OCI-LY1 (cell line): ENCODE results near the gene CHST15.
A peak's percentile ranks its signal among the peaks of the same experiment; 100 is the strongest.

ENCODE experiments used
- H2AFZ ChIP-seq: fragments of 200-600 bp; sonication (generic), shearing (Covaris generic); 2 replicates; pipeline ENCODE4 v1.6.0; 2014; ENCODE audit warnings: antibody characterized with exemption, mild to moderate bottlenecking, low read length
- H3F3A ChIP-seq: fragments of 200-600 bp; sonication (generic), shearing (Covaris generic); 2 replicates; pipeline ENCODE4 v1.6.0; 2014; ENCODE audit warnings: mild to moderate bottlenecking, antibody characterized with exemption, low read length, moderate library complexity; ENCODE audit not compliant: insufficient read depth
- H3K27ac ChIP-seq: fragments of 200-600 bp; sonication (generic); 2 replicates; pipeline ENCODE4 v1.5.1; 2014; ENCODE audit warnings: low read length, mixed run types, mild to moderate bottlenecking, low read depth; ENCODE audit not compliant: poor library complexity, severe bottlenecking
- H3K27me3 ChIP-seq: fragments of 200-600 bp; sonication (generic); 2 replicates; pipeline ENCODE4 v1.6.0; 2014; ENCODE audit warnings: antibody characterized with exemption, mild to moderate bottlenecking, low read length, moderate library complexity; ENCODE audit not compliant: insufficient read depth
- H3K36me3 ChIP-seq: fragments of 200-600 bp; sonication (generic); 2 replicates; pipeline ENCODE4 v1.6.1; 2014; ENCODE audit warnings: mild to moderate bottlenecking, antibody characterized with exemption, low read length, moderate library complexity, mixed read lengths; ENCODE audit not compliant: insufficient read depth
- H3K4me1 ChIP-seq: fragments of 200-600 bp; sonication (generic); 2 replicates; pipeline ENCODE4 v1.5.1; 2014; ENCODE audit warnings: mild to moderate bottlenecking, low read length, moderate library complexity; ENCODE audit not compliant: insufficient read depth, severe bottlenecking
- H3K4me2 ChIP-seq: fragments of 200-600 bp; sonication (generic), shearing (Covaris generic); 2 replicates; pipeline ENCODE4 v1.6.1; 2014; ENCODE audit warnings: low read length
- H3K4me3 ChIP-seq: fragments of 200-600 bp; sonication (generic); 2 replicates; pipeline ENCODE4 v1.5.1; 2014; ENCODE audit warnings: low read length, low read depth, mild to moderate bottlenecking, mixed read lengths; ENCODE audit not compliant: poor library complexity, severe bottlenecking
- H3K79me2 ChIP-seq: fragments of 200-600 bp; shearing (Covaris generic); 2 replicates; pipeline ENCODE4 v1.6.1; 2016; ENCODE audit warnings: mixed run types, low read length, mixed read lengths; ENCODE audit not compliant: insufficient read depth
- H3K9ac ChIP-seq: fragments of 200-600 bp; sonication (generic), shearing (Covaris generic); 2 replicates; pipeline ENCODE4 v1.6.1; 2014; ENCODE audit warnings: mild to moderate bottlenecking, low read length, mixed read lengths
- H3K9me2 ChIP-seq: fragments of 200-600 bp; sonication (generic), shearing (Covaris generic); 2 replicates; pipeline ENCODE4 v1.6.1; 2014; ENCODE audit warnings: low read depth, mild to moderate bottlenecking, low read length, mixed read lengths
- H3K9me3 ChIP-seq: fragments of 200-600 bp; shearing (Covaris generic); 2 replicates; pipeline ENCODE4 v1.6.1; 2014; ENCODE audit warnings: low read length, mixed read lengths
- H4K20me1 ChIP-seq: fragments of 200-600 bp; sonication (generic), shearing (Covaris generic); 2 replicates; pipeline ENCODE4 v1.6.0; 2016; ENCODE audit warnings: mild to moderate bottlenecking, low read length; ENCODE audit not compliant: insufficient read depth
- EZH2 ChIP-seq: fragments of 200-600 bp; sonication (generic), shearing (Covaris generic); IDR thresholded peaks from 2 replicates; pipeline ENCODE4 v1.8.0; 2017; ENCODE audit warnings: borderline replicate concordance, mixed run types, mild to moderate bottlenecking, antibody characterized with exemption, low read length, moderate library complexity, mixed read lengths
- TF ChIP-seq, protein P1 (sequence below): fragments of 200-600 bp; sonication (generic), shearing (Covaris generic); IDR thresholded peaks from 2 replicates; pipeline ENCODE4 v1.5.1; 2017; ENCODE audit warnings: mild to moderate bottlenecking, antibody characterized with exemption, low read length, moderate library complexity, mixed read lengths

Gene CHST15

DNA sequence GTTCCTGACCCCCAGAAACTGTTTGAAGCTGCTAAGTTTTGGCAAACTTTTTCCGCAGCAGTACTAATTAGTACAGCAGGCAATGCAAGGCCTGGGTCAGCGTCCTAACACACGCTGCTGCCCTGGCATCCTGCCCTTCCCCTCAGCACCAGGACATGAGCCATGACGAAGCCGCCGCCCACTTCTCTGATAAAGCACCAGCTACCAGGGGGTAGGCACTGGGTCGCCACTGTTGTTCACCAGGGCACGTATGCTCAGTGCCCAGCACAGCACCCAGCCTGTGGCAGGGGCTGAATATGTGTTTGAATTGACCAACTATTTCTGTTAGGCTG is 59.5 kb downstream of the CHST15 start:
- no peaks in the 10 kb centered on the region for H3K79me2 ChIP-seq
- H2AFZ ChIP-seq, result no peak overlapping the region
- H3K4me3 ChIP-seq, result no peak overlapping the region
- no peaks in the 10 kb centered on the region for H3F3A ChIP-seq
- peaks cover 44% of the 10 kb centered on the region for H3K4me1 ChIP-seq
- H3K9ac ChIP-seq, result no peak overlapping the region; the same call in 1 of the 2 replicates
- H3K9me3 ChIP-seq, result no peaks in the 10 kb centered on the region
- peak overlapping the region; percentile 96 for H3K27ac ChIP-seq
- peak overlapping the region; percentile 9; the same call in 1 of the 2 replicates for H3K4me2 ChIP-seq
- H3K9me2 ChIP-seq, result no peaks in the 10 kb centered on the region
- H3K36me3 ChIP-seq, result peaks cover 19% of the 10 kb centered on the region; the same call in 1 of the 2 replicates
- no peaks in the 10 kb centered on the region for H4K20me1 ChIP-seq
- no peak for TF ChIP-seq EZH2
- TF ChIP-seq, protein P1, sequence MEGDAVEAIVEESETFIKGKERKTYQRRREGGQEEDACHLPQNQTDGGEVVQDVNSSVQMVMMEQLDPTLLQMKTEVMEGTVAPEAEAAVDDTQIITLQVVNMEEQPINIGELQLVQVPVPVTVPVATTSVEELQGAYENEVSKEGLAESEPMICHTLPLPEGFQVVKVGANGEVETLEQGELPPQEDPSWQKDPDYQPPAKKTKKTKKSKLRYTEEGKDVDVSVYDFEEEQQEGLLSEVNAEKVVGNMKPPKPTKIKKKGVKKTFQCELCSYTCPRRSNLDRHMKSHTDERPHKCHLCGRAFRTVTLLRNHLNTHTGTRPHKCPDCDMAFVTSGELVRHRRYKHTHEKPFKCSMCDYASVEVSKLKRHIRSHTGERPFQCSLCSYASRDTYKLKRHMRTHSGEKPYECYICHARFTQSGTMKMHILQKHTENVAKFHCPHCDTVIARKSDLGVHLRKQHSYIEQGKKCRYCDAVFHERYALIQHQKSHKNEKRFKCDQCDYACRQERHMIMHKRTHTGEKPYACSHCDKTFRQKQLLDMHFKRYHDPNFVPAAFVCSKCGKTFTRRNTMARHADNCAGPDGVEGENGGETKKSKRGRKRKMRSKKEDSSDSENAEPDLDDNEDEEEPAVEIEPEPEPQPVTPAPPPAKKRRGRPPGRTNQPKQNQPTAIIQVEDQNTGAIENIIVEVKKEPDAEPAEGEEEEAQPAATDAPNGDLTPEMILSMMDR, result no peak
- no peaks in the 10 kb centered on the region for H3K27me3 ChIP-seq

DNA sequence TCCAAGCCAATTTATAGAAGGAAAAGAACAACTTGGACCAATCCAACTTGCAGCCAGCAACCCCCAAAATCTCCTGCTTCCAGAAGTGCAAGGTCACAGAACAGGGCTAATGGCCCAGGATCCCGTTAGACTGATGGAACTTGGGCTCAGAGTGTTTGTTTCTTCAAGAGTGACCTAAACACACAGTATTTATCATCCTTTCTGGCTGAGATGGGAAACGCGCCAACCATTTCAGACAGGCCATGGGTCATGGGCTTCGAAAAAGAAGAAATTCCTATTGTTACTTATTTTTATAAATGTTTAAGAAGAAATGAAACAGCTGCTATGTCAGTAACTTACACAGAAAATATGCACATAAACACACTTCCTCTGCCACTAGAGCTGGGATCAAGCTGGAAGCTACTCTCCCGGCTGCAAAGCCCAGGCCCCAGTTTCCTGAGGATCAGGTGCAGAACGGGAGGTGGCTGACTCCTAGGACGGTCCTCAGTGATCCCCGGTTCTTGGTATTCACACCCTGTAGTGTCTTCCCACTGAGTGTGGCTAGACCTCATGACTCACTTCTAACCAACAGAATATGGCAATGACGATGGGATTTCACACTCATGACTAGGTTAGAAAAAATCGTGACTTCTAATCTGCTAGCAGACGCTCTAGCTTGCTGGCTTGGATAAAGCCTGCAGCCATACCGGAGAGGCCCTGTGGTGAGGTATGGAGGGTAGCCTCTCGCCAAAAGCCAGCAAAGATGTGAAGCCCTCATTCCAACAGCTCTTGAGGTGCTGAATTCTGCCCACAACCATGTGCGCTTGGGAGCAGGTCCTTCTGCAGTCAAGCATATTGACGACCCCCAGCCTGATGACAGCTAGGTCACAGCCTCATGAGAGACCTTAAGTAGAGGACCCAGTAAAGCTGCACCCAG is 60.2 kb downstream of the CHST15 start:
- Histone ChIP-seq H3K9me2 (no peaks in the 10 kb centered on the region), H3K4me1 (peaks cover 44% of the 10 kb centered on the region), H3K36me3 (peaks cover 19% of the 10 kb centered on the region; the same call in 1 of the 2 replicates), H3K9ac (no peak overlapping the region), H3K4me2 (no peak overlapping the region), H3K79me2 (no peaks in the 10 kb centered on the region), H3K9me3 (no peaks in the 10 kb centered on the region), H3K4me3 (no peak overlapping the region), H3F3A (no peaks in the 10 kb centered on the region), H3K27me3 (no peaks in the 10 kb centered on the region), H3K27ac (peak overlapping the region; percentile 96), H4K20me1 (no peaks in the 10 kb centered on the region), H2AFZ (no peak overlapping the region)
- no peak for TF ChIP-seq EZH2
- TF ChIP-seq, protein P1, result no peak

DNA sequence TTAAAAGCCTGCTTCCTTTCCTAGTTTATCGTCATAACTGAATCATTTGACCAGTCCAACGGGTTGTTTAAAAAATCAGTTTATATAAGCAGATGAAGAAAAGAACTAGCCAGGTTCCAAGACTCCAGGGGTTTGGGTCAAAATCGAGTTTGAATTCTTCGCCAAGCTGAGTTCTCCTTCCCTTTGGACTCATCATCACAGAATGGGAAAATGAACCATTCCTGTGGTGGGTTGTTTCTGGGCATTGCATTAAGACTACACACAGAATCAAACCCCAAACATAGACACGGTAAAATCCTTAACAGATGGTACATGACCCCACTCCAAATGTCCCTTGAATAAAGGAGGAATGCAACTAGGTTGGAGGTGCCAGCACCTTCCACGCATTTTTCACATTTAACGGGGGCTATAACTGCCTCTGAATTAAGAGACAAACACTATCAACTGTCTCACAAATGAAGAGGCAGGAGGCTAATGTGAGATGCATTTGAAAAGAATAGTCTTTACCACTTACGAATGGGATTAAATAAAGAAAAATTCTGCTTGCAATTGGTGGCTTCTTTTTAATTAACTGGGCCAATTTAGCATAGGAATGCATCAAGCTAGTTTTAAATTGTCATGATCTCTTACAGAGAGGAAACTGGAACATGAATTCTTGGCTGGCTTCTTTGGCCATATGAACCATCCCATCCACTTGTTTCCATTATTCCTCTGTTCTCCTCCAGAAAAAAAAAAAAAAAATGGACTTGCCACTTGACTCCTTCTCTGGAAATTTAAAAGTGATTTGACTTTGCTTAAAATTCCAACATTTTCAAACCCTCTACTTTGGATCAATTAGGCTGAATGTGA is 61.1 kb downstream of the CHST15 start:
- H4K20me1 ChIP-seq, result no peaks in the 10 kb centered on the region
- H2AFZ ChIP-seq, result no peak overlapping the region
- H3K4me1 ChIP-seq, result peaks cover 40% of the 10 kb centered on the region
- H3K9me2 ChIP-seq, result no peaks in the 10 kb centered on the region
- H3K4me3 ChIP-seq, result no peak overlapping the region
- H3K27me3 ChIP-seq, result no peaks in the 10 kb centered on the region
- H3K27ac ChIP-seq, result no peak overlapping the region
- H3K9me3 ChIP-seq, result no peaks in the 10 kb centered on the region
- peaks cover 18% of the 10 kb centered on the region; the same call in 1 of the 2 replicates for H3K36me3 ChIP-seq
- H3K9ac ChIP-seq, result no peak overlapping the region
- no peaks in the 10 kb centered on the region for H3K79me2 ChIP-seq
- no peak overlapping the region for H3K4me2 ChIP-seq
- no peaks in the 10 kb centered on the region for H3F3A ChIP-seq
- TF ChIP-seq EZH2, result no peak
- TF ChIP-seq, protein P1, result no peak
